Thoracic aorta (tissue), 2 donors: ENCODE measurements around the gene ZKSCAN3. TPM values are rescaled to one million over a fixed set of nuclear protein-coding genes. Genes with fewer than 3 reads are reported as not detected.
A peak's percentile ranks its signal among the peaks of the same experiment; 100 is the strongest.

Experiments
- ATAC-seq: fragments of 150-250 bp; one replicate; pipeline ENCODE4 v1.8.0; 2017; ENCODE audit warnings: low read depth; ENCODE audit not compliant: insufficient number of reproducible peaks, low FRiP score
- DNase-seq: peaks from one replicate; pipeline ENCODE4 v3.0.0-alpha.2; 2020; ENCODE audit warnings: low spot score
- H3K27ac ChIP-seq, 2 donors: fragments of 200-600 bp; sonication (generic); 1 replicate in 1 of 2; 2 replicates in 1 of 2; pipeline ENCODE4 v1.5.1; 2016; ENCODE audit warnings: mild to moderate bottlenecking in 2 of 2, moderate library complexity in 2 of 2
- H3K27me3 ChIP-seq: fragments of 200-600 bp; sonication (generic); replicated peaks from 2 replicates; pipeline ENCODE4 v1.6.0; 2016; ENCODE audit warnings: mild to moderate bottlenecking; ENCODE audit not compliant: insufficient read depth
- H3K36me3 ChIP-seq: fragments of 200-600 bp; sonication (generic); one replicate; pipeline ENCODE4 v1.5.1; 2016
- H3K4me1 ChIP-seq, 2 donors: fragments of 200-600 bp; sonication (generic); 1 replicate in 1 of 2; 2 replicates in 1 of 2; pipeline versions ENCODE4 v1.5.1 to v1.6.0; 2016; ENCODE audit warnings: low read depth in 2 of 2, mild to moderate bottlenecking in 1 of 2; ENCODE audit not compliant: control insufficient read depth in 1 of 2
- H3K4me3 ChIP-seq: fragments of 200-600 bp; sonication (generic); 2 replicates; pipeline ENCODE4 v1.5.1; 2016; ENCODE audit warnings: mild to moderate bottlenecking
- H3K9me3 ChIP-seq: fragments of 200-600 bp; sonication (generic); 2 replicates; pipeline ENCODE4 v1.5.1; 2016
- CTCF ChIP-seq: fragments of 200-600 bp; sonication (generic); IDR thresholded peaks from one replicate; pipeline ENCODE4 v1.5.1; 2019; ENCODE audit warnings: antibody characterized with exemption
- total RNA-seq, 2 donors: library from RNA; depleted of rRNA; stranded (reverse); fragments of >200 nt; gene quantifications; one replicate each; pipeline versions ENCODE4 v1.1.0 to v1.2.3, GENCODE V29; 2016

Gene ZKSCAN3
- total RNA-seq, 2 donors from 2014 or later = 3.4 to 4.5 TPM

DNA sequence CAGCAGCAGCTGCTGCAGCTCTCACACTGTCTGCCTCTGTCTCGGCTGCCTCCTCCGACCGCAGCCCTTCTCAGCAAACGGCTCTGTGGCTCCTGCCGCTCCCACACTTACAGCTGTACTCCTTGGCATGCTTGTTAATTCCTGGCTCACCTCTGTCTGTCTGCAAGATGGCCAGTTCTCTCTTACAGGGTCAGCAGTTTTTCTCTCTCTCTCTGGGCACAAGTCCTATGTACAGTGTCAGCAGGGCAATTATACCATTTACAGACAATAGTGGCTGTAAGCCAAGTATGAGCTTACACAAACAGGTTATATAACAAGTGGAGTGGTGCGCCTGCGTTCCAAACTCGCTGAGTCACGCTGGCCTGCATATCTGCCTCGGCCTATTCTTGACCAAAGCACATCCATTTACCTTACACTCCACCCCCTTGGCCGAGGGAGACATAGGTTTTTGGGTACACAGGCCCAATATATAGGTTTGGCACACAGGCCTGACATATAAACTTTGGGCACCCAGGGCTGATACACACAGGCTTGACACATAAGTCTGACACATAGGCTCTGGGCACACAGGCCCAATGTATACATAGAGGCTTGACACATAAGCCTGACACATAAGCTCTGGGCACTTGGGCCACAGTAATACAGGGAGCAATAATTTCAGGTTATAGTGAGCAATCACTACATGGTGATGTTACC is 4.4 kb downstream of the ZKSCAN3 start:
- DNase-seq (no peak), ATAC-seq (no peak)
- H3K9me3 ChIP-seq = no peaks in the 10 kb centered on the region
- H3K36me3 ChIP-seq = no peaks in the 10 kb centered on the region
- TF ChIP-seq CTCF = no peak
- H3K27me3 ChIP-seq = no peaks in the 10 kb centered on the region
- peaks cover 20 to 33% of the 10 kb centered on the region in 2 donors for H3K4me1 ChIP-seq
- H3K27ac ChIP-seq = peak overlapping the region in 1 of 2 donors; percentile 82
- H3K4me3 ChIP-seq = no peak overlapping the region

DNA sequence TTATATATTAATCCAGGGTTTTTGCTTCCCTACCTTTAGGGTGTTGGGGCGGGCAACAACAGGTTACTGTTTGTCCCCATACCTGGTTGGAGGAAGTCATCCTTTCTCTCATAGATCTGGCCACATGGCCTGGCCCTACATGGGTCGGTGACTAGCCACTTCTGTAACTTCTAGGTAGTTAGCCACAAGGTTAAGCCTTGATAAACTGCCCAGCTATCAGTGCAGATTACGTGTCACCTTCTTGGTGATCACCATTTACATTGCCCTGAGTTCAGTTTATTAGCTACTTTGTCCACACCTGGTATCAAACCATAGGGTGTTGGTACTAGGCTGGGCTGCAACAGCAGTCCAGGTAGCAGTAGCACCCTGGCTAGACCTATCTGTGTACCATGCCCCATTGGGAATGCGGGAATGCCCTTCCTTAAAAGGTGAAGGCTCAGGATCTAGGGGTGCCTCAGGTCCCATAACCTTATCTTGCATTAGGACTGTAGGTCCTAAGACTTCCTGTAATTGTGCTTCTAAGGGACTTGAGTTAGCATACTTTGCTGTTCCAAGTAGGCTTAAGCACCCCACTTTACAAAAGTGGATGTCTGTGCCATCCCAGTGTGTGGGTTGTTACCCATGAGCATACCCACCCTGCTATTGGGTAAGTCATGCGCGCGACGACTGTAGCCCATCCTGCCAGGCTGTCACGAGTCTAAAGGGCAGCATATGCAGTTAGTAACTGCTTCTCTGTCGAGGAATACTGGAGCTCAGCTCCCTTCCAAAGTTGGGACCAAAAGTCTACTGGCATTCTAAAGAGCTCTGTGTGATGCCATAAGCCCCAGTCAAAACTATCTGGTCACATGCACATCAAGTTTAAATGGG is 5.2 kb downstream of the ZKSCAN3 start:
- DNase-seq (no peak), ATAC-seq (no peak)
- Histone ChIP-seq H3K27me3 (no peaks in the 10 kb centered on the region), H3K4me1 (peaks cover 20 to 33% of the 10 kb centered on the region in 2 donors), H3K36me3 (no peaks in the 10 kb centered on the region), H3K9me3 (no peaks in the 10 kb centered on the region), H3K4me3 (peak overlapping the region; percentile 94), H3K27ac (peak overlapping the region; percentile 36 to 82)
- TF ChIP-seq CTCF = no peak

DNA sequence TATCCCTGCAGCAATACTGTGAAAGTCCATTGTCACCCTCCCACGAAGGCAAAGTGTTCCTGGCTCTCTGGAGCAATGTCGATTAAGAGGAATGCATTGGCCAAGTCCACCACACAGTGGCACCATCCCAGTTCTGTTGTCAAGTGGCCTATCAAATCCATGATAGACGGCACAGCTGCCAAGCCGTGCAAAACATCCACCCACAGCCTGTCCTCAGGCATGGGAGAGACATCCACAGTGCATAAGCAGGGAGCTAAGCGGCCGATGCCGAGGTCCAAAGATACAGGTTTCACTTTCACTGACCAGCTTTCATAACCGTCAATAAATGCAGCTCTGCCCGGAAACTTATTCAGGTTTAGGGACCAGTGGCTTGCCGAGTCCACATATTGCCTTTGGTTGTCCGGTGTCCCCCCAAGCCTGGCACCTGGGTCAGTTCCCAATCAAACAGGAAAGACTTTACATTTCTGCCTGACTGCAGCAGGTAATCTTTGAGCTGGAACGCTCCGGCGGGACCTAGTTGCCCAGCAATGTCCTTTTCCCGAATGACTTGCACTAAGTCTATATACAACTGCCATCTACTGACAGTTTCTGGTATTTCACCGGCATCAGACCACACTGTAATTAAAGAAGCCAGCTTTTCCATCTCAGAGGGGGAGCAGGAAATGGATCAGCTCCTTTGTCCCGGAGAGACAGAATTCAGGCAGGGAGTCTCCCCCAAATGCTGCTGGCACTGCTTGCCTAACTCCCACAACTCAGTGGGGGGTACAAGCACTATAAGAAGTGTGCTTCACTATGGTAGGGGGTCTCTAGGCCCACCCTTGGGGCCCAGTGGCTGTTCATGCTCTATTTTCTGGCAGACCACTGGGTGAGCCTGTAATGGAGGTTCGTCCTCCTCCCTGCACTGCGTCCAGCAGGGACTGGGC is 6.3 kb downstream of the ZKSCAN3 start:
- Histone ChIP-seq H3K4me1 (peaks cover 12 to 24% of the 10 kb centered on the region in 2 donors), H3K27me3 (no peaks in the 10 kb centered on the region), H3K4me3 (peak overlapping the region; percentile 94), H3K9me3 (no peaks in the 10 kb centered on the region), H3K36me3 (peaks cover 4% of the 10 kb centered on the region), H3K27ac (peak overlapping the region; percentile 36 to 82)
- peak; percentile 91 for ATAC-seq
- TF ChIP-seq CTCF = peak; percentile 84
- DNase-seq = peak; percentile 58

- H3K36me3 ChIP-seq = peaks cover 8% of the 10 kb centered on the region
- H3K4me1 ChIP-seq = peaks cover 9 to 18% of the 10 kb centered on the region in 2 donors
- no peaks in the 10 kb centered on the region for H3K27me3 ChIP-seq
- no peak overlapping the region for H3K4me3 ChIP-seq
- H3K27ac ChIP-seq = peak overlapping the region in 1 of 2 donors; percentile 82
- no peak for TF ChIP-seq CTCF
- ATAC-seq (no peak), DNase-seq (no peak)
- no peaks in the 10 kb centered on the region for H3K9me3 ChIP-seq
Observed at GRCh38 chr6:28356666-28357020, 6.9 kb downstream of the ZKSCAN3 start.
